K562 (cell line): ENCODE results near the gene RBM17. TPM values are rescaled to one million over a fixed set of nuclear protein-coding genes. Genes with fewer than 3 reads are reported as not detected.
"Not testable (repeated sequence)": the region's sequence is repeated elsewhere in the genome, so short reads cannot be mapped to it uniquely, and the experiment has no call there.

ENCODE experiments used
- ATAC-seq: fragments of 200-7000 bp; cut with Tn5 transposase; 3 replicates; pipeline ENCODE4 v1.9.1; 2020; ENCODE audit warnings: moderate library complexity
- BruUV-seq: library from RNA; stranded (reverse); fragments of 400-500 nt; replicated peaks from 2 replicates; lab custom pipeline; 2021; lab: Mats Ljungman, UMichigan
- CTCF ChIA-PET: fragments of 300-600 bp; formaldehyde crosslinking; extraction: SDS; loops from one replicate; lab custom pipeline; 2021; ENCODE audit warnings: low intra/inter-chr PET ratio; lab: Yijun Ruan, JAX
- POLR2A ChIA-PET: fragments of 300-600, 350-650 bp; sonication (Branson Sonifier 250); formaldehyde crosslinking; extraction: SDS; loops from one replicate; lab custom pipeline; 2021; ENCODE audit warnings: antibody characterized with exemption, inconsistent platforms; lab: Yijun Ruan, JAX
- DNase-seq, 4 experiments: peaks; one replicate each; pipeline versions ENCODE4 v3.0.0 to v3.0.0-alpha.2; 2011 to 2018; ENCODE audit warnings: low spot score in 3 of 4, mixed read lengths in 3 of 4; ENCODE audit errors: extremely low read depth in 1 of 4
- FAIRE-seq: peaks from 2 replicates; lab custom pipeline; 2011; peaks lifted over from hg19 to GRCh38; lab: Jason Lieb, UNC
- H2AFZ ChIP-seq: 2 replicates; pipeline ENCODE4 v1.6.0; 2011; ENCODE audit warnings: low read depth, low read length, control low read depth, inconsistent platforms
- H3K27ac ChIP-seq: fragments of 200-600 bp; 3 replicates; pipeline ENCODE4 v1.8.0; 2011; ENCODE audit warnings: low read depth, mild to moderate bottlenecking, control low read depth, inconsistent platforms, low read length, moderate library complexity, mixed read lengths; ENCODE audit errors: extremely low read depth
- H3K27me3 ChIP-seq, 2 experiments: fragments of 300-600 bp in 1 of 2; 2 replicates in 1 of 2; 3 replicates in 1 of 2; pipeline versions ENCODE4 v1.6.0 to v1.8.0; 2011; ENCODE audit warnings: inconsistent platforms in 2 of 2, low read length in 2 of 2, mild to moderate bottlenecking in 1 of 2, mixed read lengths in 1 of 2, moderate library complexity in 1 of 2; ENCODE audit not compliant: control insufficient read depth in 2 of 2, insufficient read depth in 2 of 2
- H3K36me3 ChIP-seq: fragments of 300-600 bp; 3 replicates; pipeline ENCODE4 v1.8.0; 2011; ENCODE audit warnings: mild to moderate bottlenecking, low read length, inconsistent platforms; ENCODE audit not compliant: control insufficient read depth, insufficient read depth
- H3K4me1 ChIP-seq, 2 experiments: fragments of 200-600 bp in 1 of 2; replicated peaks in 1 of 2; 2 replicates in 1 of 2; 3 replicates in 1 of 2; pipeline versions ENCODE4 v1.5.1 to v1.8.0; 2011; ENCODE audit warnings: inconsistent platforms in 2 of 2, low read length in 2 of 2, mild to moderate bottlenecking in 1 of 2, mixed read lengths in 1 of 2, moderate library complexity in 1 of 2; ENCODE audit not compliant: control insufficient read depth in 2 of 2, insufficient read depth in 2 of 2
- H3K4me2 ChIP-seq: 2 replicates; pipeline ENCODE4 v1.6.1; 2011; ENCODE audit warnings: low read length, control low read depth, inconsistent platforms, mixed read lengths; ENCODE audit not compliant: insufficient read depth
- H3K4me3 ChIP-seq: fragments of 200-600 bp; sonication (generic), shearing (Covaris generic); 2 replicates; pipeline ENCODE4 v1.5.1; 2016; ENCODE audit warnings: control low read depth, inconsistent platforms
- H3K79me2 ChIP-seq: fragments of 200-600 bp; 3 replicates; pipeline ENCODE4 v1.8.0; 2011; ENCODE audit warnings: low read length, inconsistent platforms; ENCODE audit not compliant: control insufficient read depth, insufficient read depth
- H3K9ac ChIP-seq, 2 experiments: 2 replicates each; pipeline versions ENCODE4 v1.6.0 to v1.6.1; 2011; ENCODE audit warnings: low read depth in 2 of 2, low read length in 2 of 2, control low read depth in 1 of 2, inconsistent platforms in 1 of 2, mild to moderate bottlenecking in 1 of 2, mixed read lengths in 1 of 2; ENCODE audit not compliant: insufficient read depth in 1 of 2
- H3K9me1 ChIP-seq: one replicate; pipeline ENCODE4 v1.6.0; 2011; ENCODE audit warnings: inconsistent platforms, mild to moderate bottlenecking, low read length, moderate library complexity; ENCODE audit not compliant: control insufficient read depth, insufficient read depth
- H3K9me3 ChIP-seq: replicated peaks from 2 replicates; pipeline ENCODE4 v1.5.1; 2011; ENCODE audit warnings: low read depth, low read length, inconsistent platforms; ENCODE audit not compliant: control insufficient read depth, insufficient read depth
- H4K20me1 ChIP-seq: replicated peaks from 2 replicates; pipeline ENCODE4 v1.6.1; 2011; ENCODE audit warnings: low read length, inconsistent platforms, mixed read lengths; ENCODE audit not compliant: control insufficient read depth, insufficient read depth
- MAFF ChIP-seq: IDR thresholded peaks from 2 replicates; pipeline ENCODE4 v1.6.1; 2012; ENCODE audit warnings: low read length, improper control_type of control experiment
- MAFG ChIP-seq: fragments of 450-650 bp; conservative IDR thresholded peaks from 2 replicates; pipeline ENCODE4 v1.6.1; 2016; ENCODE audit warnings: missing genetic modification characterization, missing compliant biosample characterization
- PTTG1 ChIP-seq: fragments of 450-650 bp; IDR thresholded peaks from 2 replicates; pipeline ENCODE4 v1.6.1; 2016; ENCODE audit warnings: low read depth, mild to moderate bottlenecking, missing genetic modification characterization, missing compliant biosample characterization
- RBM22 ChIP-seq: fragments of 200-400 bp; formaldehyde crosslinking; IDR thresholded peaks from 2 replicates; pipeline ENCODE4 v1.6.1; 2018; ENCODE audit warnings: low read length, low read depth; ENCODE audit not compliant: poor library complexity, severe bottlenecking
- ZC3H8 ChIP-seq: fragments of 450-650 bp; IDR thresholded peaks from 2 replicates; pipeline ENCODE4 v1.6.1; 2017
- ZNF165 ChIP-seq: fragments of 250-450 bp; sonication (Bioruptor Pico); IDR thresholded peaks from 2 replicates; pipeline ENCODE4 v1.4.0; 2020; ENCODE audit warnings: borderline replicate concordance
- ZNF316 ChIP-seq: fragments of 450-650 bp; IDR thresholded peaks from 2 replicates; pipeline ENCODE4 v1.6.1; 2016
- ZNF41 ChIP-seq: fragments of 250-450 bp; sonication (Bioruptor Pico); conservative IDR thresholded peaks from 2 replicates; pipeline ENCODE4 v1.4.0; 2020; ENCODE audit warnings: mild to moderate bottlenecking
- in situ Hi-C: fragments of 300-500 bp; cut with MboI; formaldehyde crosslinking; loops from 4 replicates; pipeline ENCODE4 v1.15.0; 2018; ENCODE audit warnings: inconsistent platforms, mixed read lengths
- intact Hi-C: fragments of 100-400 bp; cut with micrococcal nuclease; formaldehyde crosslinking; loops from 2 replicates; pipeline ENCODE4 v1.14.2; 2022
- polyA plus RNA-seq, 8 experiments: library from polyadenylated mRNA; depleted of rRNA in 4 of 8; stranded (reverse) in 5 of 8; unstranded in 3 of 8; fragments of >200 nt; fragmentation: Nextera tagmentation in 2 of 8; fragmentation: Illumina TruSeq in 1 of 8; extraction: Ambion mirVana in 2 of 8; extraction: Trizol in 1 of 8; gene quantifications; 2 replicates each; pipeline versions ENCODE4 v1.2.1 to v1.2.3, GENCODE V29; 2011 to 2014; ENCODE audit warnings: inconsistent platforms in 1 of 8, missing spikeins in 1 of 8
- total RNA-seq, 7 experiments: library from RNA; depleted of rRNA in 6 of 7; stranded (reverse); fragments of >200 nt in 6 of 7; fragmentation: Illumina TruSeq in 2 of 7; extraction: Trizol in 2 of 7; gene quantifications; 2 replicates each; pipeline versions ENCODE4 v1.2.1 to v1.2.3, GENCODE V29; 2011 to 2021; ENCODE audit warnings: low replicate concordance in 1 of 7
- TF ChIP-seq, protein P1 (sequence below): fragments of 450-650 bp; IDR thresholded peaks from 2 replicates; pipeline ENCODE4 v1.6.1; 2018; ENCODE audit not compliant: partially characterized antibody
- TF ChIP-seq, protein P2 (sequence below): fragments of 450-650 bp; conservative IDR thresholded peaks from 2 replicates; pipeline ENCODE4 v1.6.1; 2016; ENCODE audit warnings: missing genetic modification characterization, low read depth, mild to moderate bottlenecking, missing compliant biosample characterization, moderate library complexity

RBM17 gene
- total and polyA plus RNA-seq, 9 of the 15 experiments (the other 6 are each of a cell fraction or from before 2014, with no cell fraction given) = 23.6 to 217 (median 124) TPM

DNA sequence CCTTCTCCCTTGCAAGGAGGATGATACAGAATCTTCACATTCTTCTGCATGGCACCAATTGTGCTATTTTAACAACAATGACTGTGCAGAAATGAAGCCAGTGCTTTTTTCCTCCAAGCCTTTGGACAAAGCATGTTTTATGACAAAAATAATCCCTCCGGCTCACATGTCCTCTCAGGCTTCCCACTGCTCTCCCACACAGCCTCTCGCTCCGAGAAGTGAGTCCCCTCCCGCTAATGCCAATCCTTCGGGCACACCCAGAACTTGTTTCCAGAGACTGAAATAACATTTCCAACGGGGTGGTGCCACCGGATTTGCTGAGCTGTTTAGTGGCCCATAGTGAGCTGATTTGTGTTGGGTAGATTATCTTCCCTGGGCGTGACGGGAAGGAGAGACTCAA is 35.8 kb downstream of the RBM17 start (continued):
- TF ChIP-seq ZNF41 (CRISPR knock-in tag) (no peak), ZNF316 (peak; percentile 87), ZC3H8 (no peak), MAFG (tag) (peak; percentile 94), RBM22 (no peak), ZNF165 (CRISPR knock-in tag) (no peak), MAFF (peak; percentile 77), PTTG1 (tag) (no peak)
- TF ChIP-seq, protein P1, sequence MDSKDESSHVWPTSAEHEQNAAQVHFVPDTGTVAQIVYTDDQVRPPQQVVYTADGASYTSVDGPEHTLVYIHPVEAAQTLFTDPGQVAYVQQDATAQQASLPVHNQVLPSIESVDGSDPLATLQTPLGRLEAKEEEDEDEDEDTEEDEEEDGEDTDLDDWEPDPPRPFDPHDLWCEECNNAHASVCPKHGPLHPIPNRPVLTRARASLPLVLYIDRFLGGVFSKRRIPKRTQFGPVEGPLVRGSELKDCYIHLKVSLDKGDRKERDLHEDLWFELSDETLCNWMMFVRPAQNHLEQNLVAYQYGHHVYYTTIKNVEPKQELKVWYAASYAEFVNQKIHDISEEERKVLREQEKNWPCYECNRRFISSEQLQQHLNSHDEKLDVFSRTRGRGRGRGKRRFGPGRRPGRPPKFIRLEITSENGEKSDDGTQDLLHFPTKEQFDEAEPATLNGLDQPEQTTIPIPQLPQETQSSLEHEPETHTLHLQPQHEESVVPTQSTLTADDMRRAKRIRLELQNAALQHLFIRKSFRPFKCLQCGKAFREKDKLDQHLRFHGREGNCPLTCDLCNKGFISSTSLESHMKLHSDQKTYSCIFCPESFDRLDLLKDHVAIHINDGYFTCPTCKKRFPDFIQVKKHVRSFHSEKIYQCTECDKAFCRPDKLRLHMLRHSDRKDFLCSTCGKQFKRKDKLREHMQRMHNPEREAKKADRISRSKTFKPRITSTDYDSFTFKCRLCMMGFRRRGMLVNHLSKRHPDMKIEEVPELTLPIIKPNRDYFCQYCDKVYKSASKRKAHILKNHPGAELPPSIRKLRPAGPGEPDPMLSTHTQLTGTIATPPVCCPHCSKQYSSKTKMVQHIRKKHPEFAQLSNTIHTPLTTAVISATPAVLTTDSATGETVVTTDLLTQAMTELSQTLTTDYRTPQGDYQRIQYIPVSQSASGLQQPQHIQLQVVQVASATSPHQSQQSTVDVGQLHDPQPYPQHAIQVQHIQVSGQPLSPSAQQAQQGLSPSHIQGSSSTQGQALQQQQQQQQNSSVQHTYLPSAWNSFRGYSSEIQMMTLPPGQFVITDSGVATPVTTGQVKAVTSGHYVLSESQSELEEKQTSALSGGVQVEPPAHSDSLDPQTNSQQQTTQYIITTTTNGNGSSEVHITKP = no peak
- TF ChIP-seq, protein P2, sequence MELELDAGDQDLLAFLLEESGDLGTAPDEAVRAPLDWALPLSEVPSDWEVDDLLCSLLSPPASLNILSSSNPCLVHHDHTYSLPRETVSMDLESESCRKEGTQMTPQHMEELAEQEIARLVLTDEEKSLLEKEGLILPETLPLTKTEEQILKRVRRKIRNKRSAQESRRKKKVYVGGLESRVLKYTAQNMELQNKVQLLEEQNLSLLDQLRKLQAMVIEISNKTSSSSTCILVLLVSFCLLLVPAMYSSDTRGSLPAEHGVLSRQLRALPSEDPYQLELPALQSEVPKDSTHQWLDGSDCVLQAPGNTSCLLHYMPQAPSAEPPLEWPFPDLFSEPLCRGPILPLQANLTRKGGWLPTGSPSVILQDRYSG (tag) = no peak
- TF ChIP-seq, all 486 proteins: peak for 7

DNA sequence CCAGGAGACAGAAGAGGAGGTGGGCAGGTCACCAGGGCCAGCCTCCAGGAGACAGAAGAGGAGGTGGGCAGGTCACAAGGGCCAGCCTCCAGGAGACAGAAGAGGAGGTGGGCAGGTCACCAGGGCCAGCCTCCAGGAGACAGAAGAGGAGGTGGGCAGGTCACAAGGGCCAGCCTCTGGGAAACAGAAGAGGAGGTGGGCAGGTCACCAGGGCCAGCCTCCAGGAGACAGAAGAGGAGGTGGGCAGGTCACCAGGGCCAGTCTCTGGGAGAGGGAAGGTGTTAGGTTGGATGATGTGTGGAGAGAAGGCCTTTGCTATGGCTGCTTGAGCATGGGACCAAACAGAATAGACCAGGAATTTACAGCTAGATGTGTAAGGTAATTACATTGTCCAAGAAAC is 38.6 kb downstream of the RBM17 start:
- BruUV-seq, H2AFZ ChIP-seq, H3K4me3 ChIP-seq, in situ Hi-C loops, H4K20me1 ChIP-seq, H3K27ac ChIP-seq, DNase-seq, H3K79me2 ChIP-seq, H3K36me3 ChIP-seq, H3K9ac ChIP-seq, intact Hi-C loops, H3K9me3 ChIP-seq, H3K4me2 ChIP-seq, POLR2A ChIA-PET, H3K9me1 ChIP-seq, ATAC-seq, FAIRE-seq, CTCF ChIA-PET: not testable (repeated sequence)
- H3K4me1 ChIP-seq = peaks cover 10 to 15% of the 10 kb centered on the region in 2 experiments
- peaks cover 0 to 16% of the 10 kb centered on the region in 2 experiments; a peak in 3 of 5 replicates for H3K27me3 ChIP-seq
